Heart right ventricle (tissue), 16 donors: ENCODE results near the gene MYO5B. TPM values are rescaled to one million over a fixed set of nuclear protein-coding genes. Genes with fewer than 3 reads are reported as not detected.

Experiments
- ATAC-seq, 8 donors: fragments of 200-7000 bp; cut with Tn5 transposase; one replicate each; pipeline ENCODE4 v1.9.1; 2020; ENCODE audit warnings: mild to moderate bottlenecking in 8 of 8, moderate library complexity in 8 of 8, moderate number of reproducible peaks in 1 of 8
- DNase-seq, 2 donors: peaks; one replicate each; pipeline ENCODE4 v3.0.0-alpha.2; 2020
- H3K27ac ChIP-seq, 10 donors: fragments of 200-600 bp; sonication (generic) in 2 of 10; one replicate each; pipeline versions ENCODE4 v1.5.0 to v1.8.0; 2020 to 2022; ENCODE audit warnings: mild to moderate bottlenecking in 3 of 10
- H3K27me3 ChIP-seq, 7 donors: fragments of 200-600 bp; one replicate each; pipeline ENCODE4 v1.8.0; 2021 to 2022; ENCODE audit warnings: mild to moderate bottlenecking in 2 of 7
- H3K36me3 ChIP-seq, 9 donors: fragments of 200-600 bp; sonication (generic) in 1 of 9; one replicate each; pipeline versions ENCODE4 v1.5.0 to v1.8.0; 2020 to 2022; ENCODE audit warnings: mild to moderate bottlenecking in 2 of 9
- H3K4me1 ChIP-seq, 9 donors: fragments of 200-600 bp; sonication (generic) in 1 of 9; one replicate each; pipeline versions ENCODE4 v1.5.0 to v1.8.0; 2020 to 2022; ENCODE audit warnings: mild to moderate bottlenecking in 4 of 9
- H3K4me3 ChIP-seq, 10 donors: fragments of 200-600 bp; sonication (generic) in 2 of 10; one replicate each; pipeline versions ENCODE4 v1.5.0 to v1.8.0; 2020 to 2022; ENCODE audit warnings: mild to moderate bottlenecking in 7 of 10, moderate library complexity in 2 of 10
- H3K9me3 ChIP-seq, 11 donors: fragments of 200-600 bp in 10 of 11; sonication (generic) in 2 of 11; one replicate each; pipeline versions ENCODE4 v1.5.0 to v1.8.0; 2013 to 2022; ENCODE audit warnings: mild to moderate bottlenecking in 2 of 11, control low read depth in 1 of 11, moderate library complexity in 1 of 11
- CTCF ChIP-seq, 9 donors: fragments of 200-600 bp; sonication (generic) in 2 of 9; IDR thresholded peaks; one replicate each; pipeline versions ENCODE4 v1.5.0 to v1.8.0; 2021 to 2022; ENCODE audit warnings: antibody characterized with exemption in 9 of 9, mild to moderate bottlenecking in 5 of 9, moderate library complexity in 1 of 9
- WGBS, 2 donors: extraction: QIAGEN DNeasy Blood & Tissue Kit; methylation state at CpG; one replicate each; pipeline ENCODE4 v1.1.7; 2013; ENCODE audit warnings: inconsistent platforms in 1 of 2; 5-methylcytosine and 5-hydroxymethylcytosine counted together
- intact Hi-C, 10 donors: fragments of 100-400 bp; cut with DNase I; formaldehyde crosslinking; loops; one replicate each; pipeline versions ENCODE4 v1.11.1 to v1.14.2; 2022
- polyA plus RNA-seq, 2 donors: library from polyadenylated mRNA; stranded (reverse); fragments of 200-250 nt; gene quantifications; one replicate each; pipeline ENCODE4 v1.2.3, GENCODE V29; 2013
- total RNA-seq, 10 donors: library from RNA; stranded (reverse); fragmentation: NEBNext Ultra II Directional in 3 of 10; extraction: Animal tissue kit (Norgen Biotek cat#: 25700) in 3 of 10; gene quantifications; one replicate each; pipeline versions ENCODE4 v1.2.1 to v1.2.4, GENCODE V29; 2021 to 2023
- donor health status: Arrhythmogenic right ventricular cardiomyopathy.
- donor health status: ischemic (EF 13 %, LVEDD 7.1; RV severe dilation, severe dysfunction).
- donor health status: healthy with polysubstance abuse.
- donor health status: DM: no; HTN: yes; CAD: no.
- donor health status: DM: no; HTN: no; CAD: no.
- donor health status: ischemic (EF 25% LVEDD 6.9; RV normal size, moderate dysfunction).
- donor health status: ischemic (EF 25% LVEDD 5.7; RV mildly dilated, moderate dysfunction).
- donor health status: healthy.
- donor health status: DM: yes; HTN: yes; CAD: no.
- donor health status: Ischemic cardiomyopathy.
- donor health status: ischemic (EF 35%, LVEDD 5.7; RV mildly dilated, moderate dysfunction).
- donor health status: nonischemic (EF 11% LVEDD 7.7; RV severe dilation, severe dysfunction).
- donor health status: DM: yes; HTN: yes; CAD: no.
- donor health status: PGD.
- donor health status: ischemic (EF 29% LVEDD 5.4; RV normal size, mild dysfunction).
- donor health status: nonischemic (EF 23%, LVEDD 6.1; RV moderate dilation, normal function).

The MYO5B gene
- total and polyA plus RNA-seq, 12 donors, result 0.20 to 3.7 (median 0.93) TPM

- Histone ChIP-seq H3K4me3 (no peak overlapping the region), H3K27me3 (peaks cover 0 to 9% (median 0%) of the 10 kb centered on the region in 7 donors), H3K27ac (no peak overlapping the region), H3K36me3 (no peaks in the 10 kb centered on the region), H3K9me3 (no peaks in the 10 kb centered on the region), H3K4me1 (no peaks in the 10 kb centered on the region)
- no peak for DNase-seq
- 83 to 87% methylated on average over 3 of the region's 3 CpGs for WGBS, 2 donors
- no peak for ATAC-seq
- TF ChIP-seq CTCF (IDR thresholded peaks at IDR 0.05), result no peak
- intact Hi-C loops, result loop anchor here in 1 of 10 donors (10.0 kb wide), 1 partner anchor 60 kb away; no protein-coding TSS in a partner anchor
These were observed 319.8 kb downstream of the MYO5B start for GRCh38 chr18:49875155-49875554.

DNA sequence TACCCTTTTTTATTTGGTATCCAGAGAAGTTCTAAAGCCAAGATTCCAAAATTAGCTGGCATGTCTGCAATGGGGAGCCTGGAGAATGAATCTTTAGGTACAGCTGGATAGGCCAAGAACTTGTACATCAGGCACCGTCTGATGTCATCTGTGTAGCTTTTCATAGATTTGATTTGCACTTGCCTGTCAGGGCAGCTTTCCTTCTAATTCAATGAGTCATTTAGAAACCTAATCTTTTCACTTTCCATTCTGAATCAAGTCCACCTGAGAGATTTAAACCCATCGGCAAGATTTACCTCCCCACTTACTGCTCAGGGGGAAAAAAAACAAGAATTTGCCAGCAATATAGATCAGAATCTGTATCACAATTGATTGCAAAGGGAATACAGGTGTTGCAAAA lies 320.7 kb downstream of the MYO5B start:
- intact Hi-C loops, result loop anchor here in 1 of 10 donors (10.0 kb wide), 1 partner anchor 61 kb away; no protein-coding TSS in a partner anchor
- no peak overlapping the region for H3K27ac ChIP-seq
- no peaks in the 10 kb centered on the region for H3K4me1 ChIP-seq
- no peaks in the 10 kb centered on the region for H3K9me3 ChIP-seq
- peaks cover 0 to 6% (median 0%) of the 10 kb centered on the region in 7 donors for H3K27me3 ChIP-seq
- DNase-seq, result no peak
- TF ChIP-seq CTCF (IDR thresholded peaks at IDR 0.05), result no peak
- H3K36me3 ChIP-seq, result no peaks in the 10 kb centered on the region
- no peak for ATAC-seq
- no peak overlapping the region for H3K4me3 ChIP-seq
- WGBS, 2 donors, result 89 to 94% methylated on average over 2 of the region's 2 CpGs

GRCh38 chr18:49869354-49869753 lies 325.6 kb downstream of the MYO5B start:
- WGBS, 2 donors, result 80 to 95% methylated on average over 6 of the region's 6 CpGs

DNA sequence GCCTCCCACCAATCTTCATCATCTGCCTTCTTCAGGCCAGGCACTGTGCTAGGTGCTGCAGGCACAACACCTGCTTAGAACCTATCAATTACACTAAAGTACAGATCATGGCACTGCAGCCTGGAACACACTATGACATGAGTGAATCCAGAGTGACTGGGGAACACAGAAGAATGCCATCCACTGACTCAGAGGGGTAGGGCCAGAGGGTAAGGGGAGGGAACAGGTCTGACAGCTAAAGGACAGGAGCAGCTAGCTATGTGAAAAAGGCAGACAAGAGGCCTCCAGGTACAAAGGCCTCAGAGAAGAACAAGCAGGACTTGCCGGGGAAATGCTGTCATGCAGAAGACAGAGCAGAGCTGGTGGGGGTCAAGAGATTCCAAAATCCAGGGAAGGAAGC lies 328.3 kb downstream of the MYO5B start:
- Histone ChIP-seq H3K4me3 (no peak overlapping the region), H3K4me1 (no peaks in the 10 kb centered on the region), H3K27ac (no peak overlapping the region), H3K9me3 (no peaks in the 10 kb centered on the region), H3K36me3 (no peaks in the 10 kb centered on the region), H3K27me3 (peaks cover 0 to 18% (median 0%) of the 10 kb centered on the region in 7 donors)
- no peak for TF ChIP-seq CTCF (IDR thresholded peaks at IDR 0.05)
- intact Hi-C loops, result no loop called here
- 81 to 88% methylated on average over 1 of the region's 1 CpG for WGBS, 2 donors
- ATAC-seq, result no peak
- DNase-seq, result no peak

More at GRCh38 chr18:49869354-49869753, 325.6 kb downstream of the MYO5B start:
- Histone ChIP-seq H3K4me3 (no peak overlapping the region), H3K36me3 (no peaks in the 10 kb centered on the region), H3K27ac (no peak overlapping the region), H3K4me1 (no peaks in the 10 kb centered on the region), H3K9me3 (no peaks in the 10 kb centered on the region), H3K27me3 (peaks cover 0 to 19% (median 0%) of the 10 kb centered on the region in 7 donors)
- no peak for ATAC-seq
- no peak for TF ChIP-seq CTCF (IDR thresholded peaks at IDR 0.05)
- intact Hi-C loops, result no loop called here
- DNase-seq, result no peak
